Loucy (cell line): ENCODE results near the gene GPER1.
"Not testable (repeated sequence)": the region's sequence is repeated elsewhere in the genome, so short reads cannot be mapped to it uniquely, and the experiment has no call there.

Experiments
- H2AFZ ChIP-seq: fragments of 200-600 bp; sonication (generic); 2 replicates; pipeline ENCODE4 v1.6.0; 2016; ENCODE audit warnings: antibody characterized with exemption, mild to moderate bottlenecking, low read length, moderate library complexity
- H3F3A ChIP-seq: fragments of 200-600 bp; 2 replicates; pipeline ENCODE4 v1.6.0; 2016; ENCODE audit warnings: antibody characterized with exemption, low read depth, mild to moderate bottlenecking
- H3K27me3 ChIP-seq: fragments of 200-600 bp; sonication (generic); 2 replicates; pipeline ENCODE4 v1.6.1; 2014; ENCODE audit warnings: low read length, mild to moderate bottlenecking; ENCODE audit not compliant: insufficient read depth, poor library complexity, severe bottlenecking
- H3K36me3 ChIP-seq: fragments of 200-600 bp; sonication (generic); 2 replicates; pipeline ENCODE4 v1.6.1; 2016; ENCODE audit warnings: low read length; ENCODE audit not compliant: insufficient read depth
- H3K4me1 ChIP-seq: fragments of 200-600 bp; sonication (generic); 2 replicates; pipeline ENCODE4 v1.5.1; 2014; ENCODE audit warnings: low read length, mild to moderate bottlenecking; ENCODE audit not compliant: insufficient read depth, poor library complexity, severe bottlenecking
- H3K4me2 ChIP-seq: fragments of 200-600 bp; sonication (generic); 2 replicates; pipeline ENCODE4 v1.6.0; 2014; ENCODE audit warnings: antibody characterized with exemption, low read length, low read depth, mild to moderate bottlenecking; ENCODE audit not compliant: poor library complexity, severe bottlenecking
- H3K4me3 ChIP-seq: fragments of 200-600 bp; sonication (generic); 2 replicates; pipeline ENCODE4 v1.5.1; 2014; ENCODE audit warnings: low read length, mild to moderate bottlenecking, mixed read lengths; ENCODE audit not compliant: poor library complexity, severe bottlenecking
- H3K79me2 ChIP-seq: fragments of 200-600 bp; sonication (generic); 2 replicates; pipeline ENCODE4 v1.6.1; 2014; ENCODE audit warnings: low read length; ENCODE audit not compliant: insufficient read depth
- H3K9ac ChIP-seq: fragments of 200-600 bp; sonication (generic); 2 replicates; pipeline ENCODE4 v1.6.0; 2014; ENCODE audit warnings: mild to moderate bottlenecking, low read depth, low read length, moderate library complexity; ENCODE audit not compliant: poor library complexity, severe bottlenecking
- H3K9me2 ChIP-seq: fragments of 200-600 bp; sonication (generic); replicated peaks from 2 replicates; pipeline ENCODE4 v1.6.1; 2016; ENCODE audit warnings: low read depth, low read length, mixed read lengths
- H3K9me3 ChIP-seq: fragments of 200-600 bp; sonication (generic); 2 replicates; pipeline ENCODE4 v1.6.1; 2014; ENCODE audit warnings: mild to moderate bottlenecking, antibody characterized with exemption, low read length, low read depth; ENCODE audit not compliant: insufficient read depth
- H4K20me1 ChIP-seq: fragments of 200-600 bp; sonication (generic); 2 replicates; pipeline ENCODE4 v1.6.0; 2014; ENCODE audit warnings: antibody characterized with exemption, low read length, mild to moderate bottlenecking; ENCODE audit not compliant: insufficient read depth, poor library complexity, severe bottlenecking
- CTCF ChIP-seq: fragments of 200-600 bp; sonication (generic); conservative IDR thresholded peaks from 2 replicates; pipeline ENCODE4 v1.5.1; 2014; ENCODE audit warnings: mild to moderate bottlenecking, antibody characterized with exemption, low read length
- EZH2phosphoT487 ChIP-seq: fragments of 200-600 bp; IDR thresholded peaks from 2 replicates; pipeline ENCODE4 v1.6.1; 2018; ENCODE audit warnings: antibody characterized with exemption, mild to moderate bottlenecking, moderate library complexity, borderline replicate concordance

Gene GPER1

GRCh38 chr7:1070544-1071011 lies 17.3 kb upstream of the GPER1 start:
- TF ChIP-seq EZH2phosphoT487 (no peak), CTCF (no peak)
- Histone ChIP-seq H3K27me3 (no peaks in the 10 kb centered on the region), H2AFZ (no peak overlapping the region), H3K4me1 (peaks cover 1% of the 10 kb centered on the region), H3K36me3 (no peaks in the 10 kb centered on the region), H3K9me2 (no peaks in the 10 kb centered on the region), H3K9ac (no peak overlapping the region), H3K9me3 (no peaks in the 10 kb centered on the region), H3F3A (0 out of 2 replicates have a peak, but pooled peaks cover 3% of the 10 kb centered on the region), H3K4me3 (no peak overlapping the region), H4K20me1 (no peaks in the 10 kb centered on the region), H3K79me2 (no peaks in the 10 kb centered on the region), H3K4me2 (no peak overlapping the region)

GRCh38 chr7:1071731-1072254 lies 16.1 kb upstream of the GPER1 start:
- Histone ChIP-seq H2AFZ (no peak overlapping the region), H3K79me2 (no peaks in the 10 kb centered on the region), H3K27me3 (no peaks in the 10 kb centered on the region), H3K9me2 (no peaks in the 10 kb centered on the region), H3K4me1 (no peaks in the 10 kb centered on the region), H3K4me3 (no peak overlapping the region), H3K9me3 (no peaks in the 10 kb centered on the region), H3K36me3 (no peaks in the 10 kb centered on the region), H3F3A (0 out of 2 replicates have a peak, but pooled peaks cover 3% of the 10 kb centered on the region), H3K4me2 (no peak overlapping the region), H3K9ac (no peak overlapping the region), H4K20me1 (no peaks in the 10 kb centered on the region)
- TF ChIP-seq CTCF (no peak), EZH2phosphoT487 (no peak)

GRCh38 chr7:1073142-1073977 lies 14.6 kb upstream of the GPER1 start:
- no peak for TF ChIP-seq EZH2phosphoT487
- TF ChIP-seq CTCF: no peak

GRCh38 chr7:1074018-1074417 lies 13.9 kb upstream of the GPER1 start:
- not testable (repeated sequence) for H3K36me3 ChIP-seq, H4K20me1 ChIP-seq

More at GRCh38 chr7:1073142-1073977, 14.6 kb upstream of the GPER1 start:
- H3K9ac ChIP-seq: no peak overlapping the region
- H2AFZ ChIP-seq: no peak overlapping the region
- no peaks in the 10 kb centered on the region for H3K79me2 ChIP-seq
- H3K9me2 ChIP-seq: no peaks in the 10 kb centered on the region
- H3K4me3 ChIP-seq: no peak overlapping the region
- no peaks in the 10 kb centered on the region for H3K9me3 ChIP-seq
- H4K20me1 ChIP-seq: no peaks in the 10 kb centered on the region
- H3F3A ChIP-seq: 0 out of 2 replicates have a peak, but pooled peaks cover 3% of the 10 kb centered on the region
- no peak overlapping the region for H3K4me2 ChIP-seq
- no peaks in the 10 kb centered on the region for H3K36me3 ChIP-seq
- no peaks in the 10 kb centered on the region for H3K27me3 ChIP-seq
- H3K4me1 ChIP-seq: no peaks in the 10 kb centered on the region

More at GRCh38 chr7:1074018-1074417, 13.9 kb upstream of the GPER1 start:
- H3K27me3 ChIP-seq, H3K4me3 ChIP-seq, H2AFZ ChIP-seq, H3K9me3 ChIP-seq, H3K79me2 ChIP-seq, H3K9me2 ChIP-seq, H3K4me1 ChIP-seq, H3K9ac ChIP-seq, H3F3A ChIP-seq, H3K4me2 ChIP-seq: not testable (repeated sequence)
